ENCODE measurements around the gene CAMK2A. TPM values are rescaled to one million over a fixed set of nuclear protein-coding genes. Genes with fewer than 3 reads are reported as not detected.

CAMK2A gene
- total RNA-seq, 2 donors from 2014 or later: 0.50 to 1.0 TPM

DNA sequence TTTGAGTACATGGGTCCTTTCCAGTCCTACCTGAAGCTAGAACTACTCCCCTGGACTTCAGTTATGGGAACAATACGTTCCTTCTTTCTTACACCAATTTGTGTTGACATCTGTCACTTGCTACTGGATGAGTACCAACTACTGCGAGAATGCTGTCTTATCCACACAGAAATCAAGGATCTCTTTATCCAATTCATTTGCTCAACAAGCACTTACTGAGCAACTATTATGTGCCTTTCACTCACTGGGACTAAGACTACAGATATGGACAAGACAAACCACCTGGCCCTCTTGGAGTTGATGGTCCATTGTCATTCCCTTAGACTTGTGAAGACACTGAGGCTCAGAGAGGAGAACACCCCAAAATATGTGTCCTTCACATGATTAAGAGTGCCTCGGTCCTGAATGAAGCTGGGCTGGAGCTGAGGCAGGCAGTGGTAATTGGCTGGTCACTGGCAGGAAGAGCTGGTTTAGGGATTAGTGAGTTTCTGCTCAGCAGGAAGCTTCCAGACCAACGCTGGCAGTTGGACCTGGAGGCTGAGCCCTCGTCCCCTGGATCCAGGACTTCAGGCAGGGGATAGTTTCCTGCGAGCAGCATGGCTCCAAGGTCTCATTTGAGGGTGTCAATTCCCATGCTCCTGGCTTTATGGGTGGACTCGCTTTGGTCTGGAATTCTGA lies 21.6 kb upstream of the CAMK2A start:
- Histone ChIP-seq H3K27ac (no peak overlapping the region), H3K27me3 (replicated peaks; ENCODE audit: insufficient read depth) (no peaks in the 10 kb centered on the region), H3K4me3 (no peak overlapping the region), H3K9me3 (no peaks in the 10 kb centered on the region), H3K4me1 (replicated peaks) (no peaks in the 10 kb centered on the region), H3K36me3 (no peaks in the 10 kb centered on the region)
- no peak for DNase-seq (ENCODE audit: low spot score)
- WGBS: 74% methylated on average over 7 of the region's 7 CpGs
- TF ChIP-seq, protein P1, sequence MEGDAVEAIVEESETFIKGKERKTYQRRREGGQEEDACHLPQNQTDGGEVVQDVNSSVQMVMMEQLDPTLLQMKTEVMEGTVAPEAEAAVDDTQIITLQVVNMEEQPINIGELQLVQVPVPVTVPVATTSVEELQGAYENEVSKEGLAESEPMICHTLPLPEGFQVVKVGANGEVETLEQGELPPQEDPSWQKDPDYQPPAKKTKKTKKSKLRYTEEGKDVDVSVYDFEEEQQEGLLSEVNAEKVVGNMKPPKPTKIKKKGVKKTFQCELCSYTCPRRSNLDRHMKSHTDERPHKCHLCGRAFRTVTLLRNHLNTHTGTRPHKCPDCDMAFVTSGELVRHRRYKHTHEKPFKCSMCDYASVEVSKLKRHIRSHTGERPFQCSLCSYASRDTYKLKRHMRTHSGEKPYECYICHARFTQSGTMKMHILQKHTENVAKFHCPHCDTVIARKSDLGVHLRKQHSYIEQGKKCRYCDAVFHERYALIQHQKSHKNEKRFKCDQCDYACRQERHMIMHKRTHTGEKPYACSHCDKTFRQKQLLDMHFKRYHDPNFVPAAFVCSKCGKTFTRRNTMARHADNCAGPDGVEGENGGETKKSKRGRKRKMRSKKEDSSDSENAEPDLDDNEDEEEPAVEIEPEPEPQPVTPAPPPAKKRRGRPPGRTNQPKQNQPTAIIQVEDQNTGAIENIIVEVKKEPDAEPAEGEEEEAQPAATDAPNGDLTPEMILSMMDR (IDR thresholded peaks at IDR 0.05): no peak
- no peak for TF ChIP-seq POLR2A (IDR thresholded peaks at IDR 0.05)
- no peak for TF ChIP-seq POLR2AphosphoS5 (IDR thresholded peaks at IDR 0.05)
- intact Hi-C loops (cut with DNase I): no loop called here

DNA sequence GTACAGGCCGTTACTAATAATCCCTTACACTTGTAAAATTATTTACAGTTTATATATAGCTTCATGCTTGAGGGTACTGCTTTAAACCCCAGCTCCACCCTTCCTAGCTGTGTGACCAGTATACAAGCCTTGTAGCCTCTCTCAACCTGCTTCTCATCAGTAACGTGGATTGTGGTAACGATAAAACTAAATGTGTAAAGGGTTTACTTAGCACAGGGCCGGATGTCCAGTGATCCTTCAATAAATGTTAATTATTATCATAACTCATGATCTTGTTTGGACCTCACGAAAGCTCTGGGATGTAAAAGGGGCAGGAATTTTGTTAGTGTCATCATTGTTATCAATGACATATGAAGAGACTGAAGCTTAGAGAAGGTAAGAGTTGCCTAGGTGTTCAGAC lies 20.7 kb upstream of the CAMK2A start:
- TF ChIP-seq POLR2AphosphoS5 (IDR thresholded peaks at IDR 0.05) (no peak), POLR2A (IDR thresholded peaks at IDR 0.05) (no peak)
- TF ChIP-seq, protein P1 (IDR thresholded peaks at IDR 0.05): no peak
- no peaks in the 10 kb centered on the region for H3K27me3 ChIP-seq (replicated peaks; ENCODE audit: insufficient read depth)
- 56% methylated on average over 5 of the region's 5 CpGs for WGBS

DNA sequence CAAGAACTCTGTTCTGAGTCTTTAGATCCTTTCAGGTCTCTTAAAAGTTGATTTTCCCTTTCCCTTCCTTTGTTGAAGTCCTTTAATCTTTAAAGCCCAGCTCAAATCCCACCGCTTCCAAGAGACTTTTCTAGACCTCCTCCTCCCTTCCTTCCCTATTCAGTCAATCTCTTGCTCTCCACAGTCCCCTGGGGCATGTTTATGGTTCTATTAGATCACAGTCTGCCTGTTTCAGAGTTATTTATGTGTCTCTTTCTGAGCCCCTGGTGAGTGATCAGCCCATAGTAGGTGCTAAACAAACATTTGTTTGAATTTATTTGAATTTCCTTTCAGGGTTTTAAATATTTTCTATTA lies 20.3 kb upstream of the CAMK2A start:
- WGBS: 95% methylated on average over 1 of the region's 1 CpG
- intact Hi-C loops (cut with DNase I): no loop called here
- Histone ChIP-seq H3K27me3 (replicated peaks; ENCODE audit: insufficient read depth) (no peaks in the 10 kb centered on the region), H3K27ac (no peak overlapping the region), H3K9me3 (no peaks in the 10 kb centered on the region), H3K4me3 (no peak overlapping the region), H3K36me3 (no peaks in the 10 kb centered on the region), H3K4me1 (replicated peaks) (no peaks in the 10 kb centered on the region)
- TF ChIP-seq, protein P1 (IDR thresholded peaks at IDR 0.05): no peak
- no peak for TF ChIP-seq POLR2A (IDR thresholded peaks at IDR 0.05)
- no peak for DNase-seq (ENCODE audit: low spot score)

More for the DNA sequence above, 20.7 kb upstream of the CAMK2A start:
- DNase-seq (ENCODE audit: low spot score): no peak
- H3K4me3 ChIP-seq: no peak overlapping the region
- no peaks in the 10 kb centered on the region for H3K9me3 ChIP-seq
- H3K27ac ChIP-seq: no peak overlapping the region
- H3K4me1 ChIP-seq (replicated peaks): no peaks in the 10 kb centered on the region
- no peaks in the 10 kb centered on the region for H3K36me3 ChIP-seq
- intact Hi-C loops (cut with DNase I): no loop called here

DNA sequence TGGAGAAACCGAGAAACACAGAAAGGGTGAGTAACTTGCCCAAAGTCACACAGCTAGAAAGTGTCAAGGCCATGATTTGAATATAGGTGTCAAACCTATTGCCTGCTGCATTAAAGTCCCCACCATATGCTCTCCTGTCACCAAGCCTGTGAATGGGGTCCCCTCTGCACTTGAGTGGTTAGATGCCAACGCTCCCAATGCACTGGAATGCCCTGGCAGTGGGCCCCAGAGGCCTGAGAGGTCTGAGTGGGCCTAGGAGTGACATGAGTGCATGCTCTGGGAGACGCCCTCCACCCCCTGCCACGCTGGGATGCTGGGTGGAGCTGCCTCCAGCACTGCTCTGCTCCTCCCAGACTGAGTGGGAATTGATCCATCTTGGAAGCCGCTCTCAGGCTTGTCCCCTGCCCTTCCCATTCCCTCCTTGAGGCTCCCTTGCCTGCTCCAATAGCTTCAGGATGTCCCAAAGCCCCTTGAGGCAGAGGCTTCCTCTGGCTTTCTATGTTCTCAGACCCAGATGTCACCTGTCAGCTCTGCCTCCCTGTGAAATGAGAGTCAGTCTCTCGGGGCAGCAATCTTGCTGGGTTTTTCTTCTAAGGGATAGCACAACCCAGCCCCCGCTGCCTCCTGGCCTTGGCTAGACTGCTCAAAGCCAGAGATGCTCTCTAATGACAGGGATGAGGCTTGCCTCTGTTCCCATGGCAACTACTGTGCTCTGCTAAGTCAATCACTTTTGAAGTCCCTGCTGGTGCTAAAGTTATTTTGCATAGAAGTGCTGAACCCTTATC lies 19.7 kb upstream of the CAMK2A start:
- TF ChIP-seq, protein P1 (IDR thresholded peaks at IDR 0.05): no peak
- TF ChIP-seq POLR2AphosphoS5 (IDR thresholded peaks at IDR 0.05): no peak
- TF ChIP-seq POLR2A (IDR thresholded peaks at IDR 0.05): no peak
- no peak for DNase-seq (ENCODE audit: low spot score)
- Histone ChIP-seq H3K4me1 (replicated peaks) (no peaks in the 10 kb centered on the region), H3K27ac (no peak overlapping the region), H3K4me3 (no peak overlapping the region), H3K36me3 (no peaks in the 10 kb centered on the region), H3K9me3 (no peaks in the 10 kb centered on the region), H3K27me3 (replicated peaks; ENCODE audit: insufficient read depth) (no peaks in the 10 kb centered on the region)
- 66% methylated on average over 7 of the region's 7 CpGs for WGBS
- intact Hi-C loops (cut with DNase I): no loop called here
